ENCODE results near the gene CORO2B.
"Not testable (repeated sequence)": the region's sequence is repeated elsewhere in the genome, so short reads cannot be mapped to it uniquely, and the experiment has no call there.

CORO2B gene

DNA sequence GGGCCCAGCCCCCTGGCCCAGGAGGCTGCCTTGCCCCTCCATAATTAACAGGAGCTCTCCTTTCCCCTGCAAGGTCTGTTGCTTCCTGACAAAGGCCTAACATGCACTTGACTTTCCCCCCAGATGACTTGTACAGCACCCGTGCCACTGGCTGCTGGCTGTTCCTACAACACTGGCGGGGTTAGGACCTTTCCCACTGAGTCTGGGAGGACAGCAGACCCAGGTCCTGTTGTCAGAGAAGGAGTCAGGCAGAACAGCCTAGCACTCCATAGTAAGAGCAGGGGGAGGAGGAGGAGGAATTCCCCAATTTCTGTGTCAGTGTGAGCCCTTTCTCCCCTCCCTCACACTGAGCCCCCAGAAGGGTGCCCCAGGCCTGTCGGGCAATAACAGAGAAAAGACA, 99.2 kb downstream of the CORO2B start:
- Histone ChIP-seq H3K4me1 (ENCODE audit: insufficient read depth, low read length) (no peaks in the 10 kb centered on the region), H3K9me3 (ENCODE audit: insufficient read depth, low read depth, low read length) (no peaks in the 10 kb centered on the region), H3K36me3 (ENCODE audit: insufficient read depth, low read depth, low read length) (no peaks in the 10 kb centered on the region), H3K4me3 (ENCODE audit: low read length) (no peak overlapping the region), H3K27me3 (ENCODE audit: insufficient read depth, low read length) (no peaks in the 10 kb centered on the region), H3K9ac (ENCODE audit: low read depth, low read length) (no peak overlapping the region), H3K27ac (ENCODE audit: low read length) (no peak overlapping the region)

DNA sequence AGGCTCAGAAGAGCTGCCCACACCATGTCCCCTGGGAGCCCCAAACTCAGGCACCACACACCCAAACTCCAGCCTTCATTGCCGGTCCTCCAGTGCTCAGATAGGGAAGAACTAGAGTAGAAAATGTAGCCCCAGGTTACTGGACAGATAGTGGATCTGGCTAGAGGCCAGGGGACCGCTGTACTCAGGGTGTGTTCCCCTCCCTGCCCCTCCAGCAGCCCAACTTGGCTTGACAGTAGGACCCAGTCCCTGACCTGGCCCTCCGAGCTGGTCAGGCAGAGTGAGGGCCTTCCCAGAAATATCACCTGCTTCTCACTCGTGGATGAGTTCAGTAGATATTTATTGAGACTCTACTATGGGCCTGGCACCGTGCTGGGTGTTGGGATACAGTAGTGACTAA, 100.0 kb downstream of the CORO2B start:
- Histone ChIP-seq H3K27me3 (ENCODE audit: insufficient read depth, low read length) (no peaks in the 10 kb centered on the region), H3K27ac (ENCODE audit: low read length) (no peak overlapping the region), H3K9me3 (ENCODE audit: insufficient read depth, low read depth, low read length) (no peaks in the 10 kb centered on the region), H3K4me1 (ENCODE audit: insufficient read depth, low read length) (no peaks in the 10 kb centered on the region), H3K4me3 (ENCODE audit: low read length) (no peak overlapping the region), H3K36me3 (ENCODE audit: insufficient read depth, low read depth, low read length) (no peaks in the 10 kb centered on the region), H3K9ac (ENCODE audit: low read depth, low read length) (no peak overlapping the region)

GRCh38 chr15:68679161-68679560, 100.4 kb downstream of the CORO2B start:
- H3K27ac ChIP-seq (ENCODE audit: low read length): no peak overlapping the region
- H3K4me1 ChIP-seq (ENCODE audit: insufficient read depth, low read length): no peaks in the 10 kb centered on the region
- H3K27me3 ChIP-seq (ENCODE audit: insufficient read depth, low read length): no peaks in the 10 kb centered on the region
- H3K9me3 ChIP-seq (ENCODE audit: insufficient read depth, low read depth, low read length): no peaks in the 10 kb centered on the region
- no peaks in the 10 kb centered on the region for H3K36me3 ChIP-seq (ENCODE audit: insufficient read depth, low read depth, low read length)
- H3K4me3 ChIP-seq (ENCODE audit: low read length): no peak overlapping the region
- no peak overlapping the region for H3K9ac ChIP-seq (ENCODE audit: low read depth, low read length)

- Histone ChIP-seq H3K4me3 (ENCODE audit: low read length) (no peak overlapping the region), H3K27me3 (ENCODE audit: insufficient read depth, low read length) (no peaks in the 10 kb centered on the region), H3K9ac (ENCODE audit: low read depth, low read length) (no peak overlapping the region), H3K27ac (ENCODE audit: low read length) (no peak overlapping the region), H3K36me3 (ENCODE audit: insufficient read depth, low read depth, low read length) (no peaks in the 10 kb centered on the region), H3K9me3 (ENCODE audit: insufficient read depth, low read depth, low read length) (no peaks in the 10 kb centered on the region), H3K4me1 (ENCODE audit: insufficient read depth, low read length) (no peaks in the 10 kb centered on the region)
Observed at GRCh38 chr15:68679961-68680371, 101.2 kb downstream of the CORO2B start.

- H3K9ac ChIP-seq (ENCODE audit: low read depth, low read length); H3K27me3 ChIP-seq (ENCODE audit: insufficient read depth, low read length); H3K9me3 ChIP-seq (ENCODE audit: insufficient read depth, low read depth, low read length); H3K27ac ChIP-seq (ENCODE audit: low read length); H3K36me3 ChIP-seq (ENCODE audit: insufficient read depth, low read depth, low read length); H3K4me1 ChIP-seq (ENCODE audit: insufficient read depth, low read length); H3K4me3 ChIP-seq (ENCODE audit: low read length): not testable (repeated sequence)
Observed at GRCh38 chr15:68680756-68681155, 102.0 kb downstream of the CORO2B start.

DNA sequence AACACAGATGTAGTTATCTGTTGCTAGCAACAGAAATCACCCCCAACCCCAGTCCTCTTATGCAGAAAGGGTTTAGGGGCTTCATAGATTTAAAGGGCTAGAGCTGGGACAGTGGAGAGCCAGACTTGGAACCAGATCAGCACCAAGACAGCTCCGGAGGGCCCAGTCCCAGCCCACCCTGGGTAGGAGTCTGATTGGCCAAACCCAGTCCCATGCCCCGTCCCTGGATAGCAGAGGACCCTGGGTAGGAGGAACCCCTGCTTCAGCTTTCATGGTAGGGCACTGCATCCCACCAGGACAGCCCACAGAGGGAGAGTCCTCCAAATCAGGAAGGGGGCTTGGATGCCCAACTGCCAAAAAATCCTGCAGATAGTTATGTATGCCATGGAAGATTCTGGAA, 103.0 kb downstream of the CORO2B start:
- no peaks in the 10 kb centered on the region for H3K36me3 ChIP-seq (ENCODE audit: insufficient read depth, low read depth, low read length)
- no peaks in the 10 kb centered on the region for H3K4me1 ChIP-seq (ENCODE audit: insufficient read depth, low read length)
- no peak overlapping the region for H3K27ac ChIP-seq (ENCODE audit: low read length)
- H3K4me3 ChIP-seq (ENCODE audit: low read length): no peak overlapping the region
- H3K9me3 ChIP-seq (ENCODE audit: insufficient read depth, low read depth, low read length): no peaks in the 10 kb centered on the region
- no peaks in the 10 kb centered on the region for H3K27me3 ChIP-seq (ENCODE audit: insufficient read depth, low read length)
- no peak overlapping the region for H3K9ac ChIP-seq (ENCODE audit: low read depth, low read length)

DNA sequence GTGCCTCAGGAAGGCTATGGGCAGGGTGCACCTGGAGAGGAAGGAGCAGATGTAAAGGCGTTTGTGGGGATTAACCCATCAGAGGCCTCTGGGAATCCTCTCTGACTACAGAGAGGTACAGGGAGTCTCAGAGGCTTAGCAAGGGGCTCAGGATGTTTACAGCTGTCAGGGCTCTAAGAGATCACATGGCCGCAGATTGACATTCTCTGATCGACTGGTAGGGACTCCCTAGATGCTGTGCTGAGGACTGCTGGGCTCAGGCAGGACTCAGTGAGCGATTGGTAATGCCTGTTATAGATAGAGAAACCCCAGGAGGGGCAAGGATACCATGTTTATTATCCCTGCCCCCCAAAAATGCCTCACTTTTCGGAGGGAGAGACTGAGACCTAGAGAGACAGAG, 103.5 kb downstream of the CORO2B start:
- H3K36me3 ChIP-seq (ENCODE audit: insufficient read depth, low read depth, low read length): no peaks in the 10 kb centered on the region
- H3K9me3 ChIP-seq (ENCODE audit: insufficient read depth, low read depth, low read length): no peaks in the 10 kb centered on the region
- H3K27me3 ChIP-seq (ENCODE audit: insufficient read depth, low read length): no peaks in the 10 kb centered on the region
- no peak overlapping the region for H3K4me3 ChIP-seq (ENCODE audit: low read length)
- no peak overlapping the region for H3K27ac ChIP-seq (ENCODE audit: low read length)
- no peak overlapping the region for H3K9ac ChIP-seq (ENCODE audit: low read depth, low read length)
- no peaks in the 10 kb centered on the region for H3K4me1 ChIP-seq (ENCODE audit: insufficient read depth, low read length)

DNA sequence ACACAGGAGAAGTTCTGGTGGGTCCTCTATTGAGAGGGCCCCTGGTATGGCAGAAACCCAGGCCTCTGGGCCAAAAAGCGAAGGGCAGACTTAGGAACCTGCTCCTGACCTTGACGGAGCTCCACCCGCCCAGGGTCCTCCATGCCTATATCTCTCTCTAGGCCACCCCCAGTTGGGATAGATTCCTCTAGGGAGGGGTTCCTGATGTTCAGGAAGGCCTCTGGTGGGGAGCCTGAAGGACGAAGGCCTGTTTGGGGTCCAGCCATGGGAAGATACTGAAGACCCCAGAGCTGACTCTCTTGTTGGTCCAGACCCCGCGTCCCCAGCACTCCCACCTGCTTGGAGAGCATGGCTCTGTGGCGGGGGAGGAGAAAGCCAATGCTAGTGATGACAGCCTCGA, 104.2 kb downstream of the CORO2B start:
- Histone ChIP-seq H3K4me3 (ENCODE audit: low read length) (no peak overlapping the region), H3K27me3 (ENCODE audit: insufficient read depth, low read length) (no peaks in the 10 kb centered on the region), H3K9ac (ENCODE audit: low read depth, low read length) (no peak overlapping the region), H3K36me3 (ENCODE audit: insufficient read depth, low read depth, low read length) (no peaks in the 10 kb centered on the region), H3K27ac (ENCODE audit: low read length) (no peak overlapping the region), H3K4me1 (ENCODE audit: insufficient read depth, low read length) (no peaks in the 10 kb centered on the region), H3K9me3 (ENCODE audit: insufficient read depth, low read depth, low read length) (no peaks in the 10 kb centered on the region)

DNA sequence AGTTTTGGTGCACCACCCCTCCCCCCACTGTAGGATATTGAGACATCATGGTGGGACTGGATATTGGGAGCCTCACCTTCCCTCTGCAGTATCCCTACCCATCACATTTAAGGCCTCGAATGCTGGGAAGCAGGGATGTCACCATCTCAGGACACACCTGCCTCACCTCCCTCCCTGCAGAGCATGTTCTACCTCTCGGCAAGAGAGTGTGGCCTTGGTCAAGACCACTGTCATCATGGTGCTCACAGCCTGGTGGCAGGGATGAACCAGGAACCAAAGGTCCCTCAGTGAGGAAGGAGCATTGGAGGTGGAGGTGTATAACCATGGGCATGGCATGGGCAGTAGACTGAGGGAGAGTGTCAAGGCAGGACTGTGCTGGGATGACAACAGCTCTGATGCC, 104.8 kb downstream of the CORO2B start:
- H3K27me3 ChIP-seq (ENCODE audit: insufficient read depth, low read length): no peaks in the 10 kb centered on the region
- no peak overlapping the region for H3K27ac ChIP-seq (ENCODE audit: low read length)
- H3K4me1 ChIP-seq (ENCODE audit: insufficient read depth, low read length): no peaks in the 10 kb centered on the region
- no peaks in the 10 kb centered on the region for H3K9me3 ChIP-seq (ENCODE audit: insufficient read depth, low read depth, low read length)
- H3K9ac ChIP-seq (ENCODE audit: low read depth, low read length): no peak overlapping the region
- H3K4me3 ChIP-seq (ENCODE audit: low read length): no peak overlapping the region
- no peaks in the 10 kb centered on the region for H3K36me3 ChIP-seq (ENCODE audit: insufficient read depth, low read depth, low read length)

GRCh38 chr15:68684476-68684875, 105.7 kb downstream of the CORO2B start:
- Histone ChIP-seq H3K9ac (ENCODE audit: low read depth, low read length) (no peak overlapping the region), H3K27me3 (ENCODE audit: insufficient read depth, low read length) (no peaks in the 10 kb centered on the region), H3K36me3 (ENCODE audit: insufficient read depth, low read depth, low read length) (no peaks in the 10 kb centered on the region), H3K27ac (ENCODE audit: low read length) (no peak overlapping the region), H3K4me3 (ENCODE audit: low read length) (no peak overlapping the region), H3K4me1 (ENCODE audit: insufficient read depth, low read length) (no peaks in the 10 kb centered on the region), H3K9me3 (ENCODE audit: insufficient read depth, low read depth, low read length) (no peaks in the 10 kb centered on the region)

- H3K9me3 ChIP-seq (ENCODE audit: insufficient read depth, low read depth, low read length): no peaks in the 10 kb centered on the region
- H3K4me3 ChIP-seq (ENCODE audit: low read length): no peak overlapping the region
- H3K27me3 ChIP-seq (ENCODE audit: insufficient read depth, low read length): no peaks in the 10 kb centered on the region
- no peak overlapping the region for H3K9ac ChIP-seq (ENCODE audit: low read depth, low read length)
- no peaks in the 10 kb centered on the region for H3K4me1 ChIP-seq (ENCODE audit: insufficient read depth, low read length)
- H3K27ac ChIP-seq (ENCODE audit: low read length): no peak overlapping the region
- no peaks in the 10 kb centered on the region for H3K36me3 ChIP-seq (ENCODE audit: insufficient read depth, low read depth, low read length)
Observed at GRCh38 chr15:68687136-68687735, 108.4 kb downstream of the CORO2B start.

DNA sequence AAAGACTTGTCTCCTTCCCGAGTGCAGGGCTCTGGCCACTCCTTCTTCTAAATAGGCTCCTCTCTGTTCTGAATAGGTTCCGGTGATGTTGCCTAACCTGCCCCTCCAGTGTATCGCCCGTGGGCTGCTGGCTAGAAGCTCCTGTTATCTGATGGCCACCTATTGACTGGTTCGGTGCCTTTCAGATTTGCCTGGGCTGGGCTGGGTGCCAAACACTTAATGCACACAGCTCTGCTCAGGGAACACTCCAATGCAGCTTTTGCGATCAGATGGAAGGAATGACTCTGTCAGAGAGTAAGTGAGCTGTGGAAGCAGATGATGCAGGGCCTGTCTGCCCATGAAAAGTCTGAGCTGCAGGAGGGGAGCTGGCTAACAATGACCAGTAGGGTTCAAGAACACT, 112.9 kb downstream of the CORO2B start:
- H3K4me1 ChIP-seq (ENCODE audit: insufficient read depth, low read length): peaks cover 9% of the 10 kb centered on the region; the same call in 1 of the 2 replicates
- H3K36me3 ChIP-seq (ENCODE audit: insufficient read depth, low read depth, low read length): no peaks in the 10 kb centered on the region
- H3K27ac ChIP-seq (ENCODE audit: low read length): no peak overlapping the region
- no peaks in the 10 kb centered on the region for H3K27me3 ChIP-seq (ENCODE audit: insufficient read depth, low read length)
- H3K9ac ChIP-seq (ENCODE audit: low read depth, low read length): no peak overlapping the region
- H3K4me3 ChIP-seq (ENCODE audit: low read length): no peak overlapping the region
- no peaks in the 10 kb centered on the region for H3K9me3 ChIP-seq (ENCODE audit: insufficient read depth, low read depth, low read length)

Measured in iPS-20b (cell line).